Ishikawa (cell line): ENCODE results near the gene MGAT4C.

ENCODE experiments used
- CEBPB ChIP-seq: IDR thresholded peaks from 2 replicates; pipeline ENCODE4 v1.6.1; 2012
- CREB1 ChIP-seq: IDR thresholded peaks from 2 replicates; pipeline ENCODE4 v1.6.1; 2012; ENCODE audit warnings: low read depth
- EGR1 ChIP-seq: IDR thresholded peaks from 2 replicates; pipeline ENCODE4 v1.6.1; 2012
- EP300 ChIP-seq: IDR thresholded peaks from 2 replicates; pipeline ENCODE4 v1.6.1; 2012; ENCODE audit warnings: borderline replicate concordance
- FOXM1 ChIP-seq: IDR thresholded peaks from 2 replicates; pipeline ENCODE4 v1.6.1; 2012; ENCODE audit warnings: low read depth, borderline replicate concordance
- NFIC ChIP-seq: IDR thresholded peaks from 2 replicates; pipeline ENCODE4 v1.6.1; 2012
- RAD21 ChIP-seq: IDR thresholded peaks from 2 replicates; pipeline ENCODE4 v1.6.1; 2012; ENCODE audit warnings: low read depth
- TAF1 ChIP-seq: IDR thresholded peaks from 2 replicates; pipeline ENCODE4 v1.6.1; 2012; ENCODE audit warnings: low read depth, mild to moderate bottlenecking
- TCF12 ChIP-seq: IDR thresholded peaks from 2 replicates; pipeline ENCODE4 v1.6.1; 2012; ENCODE audit warnings: low read depth
- TEAD4 ChIP-seq: IDR thresholded peaks from 2 replicates; pipeline ENCODE4 v1.6.1; 2012
- YY1 ChIP-seq: IDR thresholded peaks from 2 replicates; pipeline ENCODE4 v1.6.1; 2012; ENCODE audit warnings: low read depth
- ZBTB7A ChIP-seq: IDR thresholded peaks from 2 replicates; pipeline ENCODE4 v1.6.1; 2012; ENCODE audit warnings: low read depth
- TF ChIP-seq, protein P1 (sequence below): IDR thresholded peaks from 2 replicates; pipeline ENCODE4 v1.6.1; 2012
- TF ChIP-seq, protein P2 (sequence below): IDR thresholded peaks from 2 replicates; pipeline ENCODE4 v1.6.1; 2012; ENCODE audit warnings: low read depth, mild to moderate bottlenecking
- TF ChIP-seq, protein P3 (sequence below): IDR thresholded peaks from 2 replicates; pipeline ENCODE4 v1.6.1; 2012

The MGAT4C gene

DNA sequence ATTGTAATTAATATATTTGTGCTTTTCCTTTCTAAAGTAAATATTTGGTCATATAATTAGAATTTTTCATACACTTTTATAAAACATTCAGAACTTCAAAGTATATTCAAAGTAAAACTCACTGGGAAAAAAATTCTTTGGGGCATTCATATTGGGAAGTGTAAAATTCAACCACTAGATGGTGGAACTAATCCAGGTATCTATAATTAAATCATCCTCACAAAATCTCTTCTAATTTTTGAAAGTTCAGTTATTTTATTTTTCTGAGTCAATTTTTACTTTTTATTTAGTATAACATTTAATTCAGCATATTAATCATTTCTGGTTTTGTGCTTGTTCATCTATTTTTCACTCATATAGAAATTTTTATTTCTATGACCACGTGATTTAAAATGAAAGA, 301.1 kb downstream of the MGAT4C start:
- TF ChIP-seq, protein P1, sequence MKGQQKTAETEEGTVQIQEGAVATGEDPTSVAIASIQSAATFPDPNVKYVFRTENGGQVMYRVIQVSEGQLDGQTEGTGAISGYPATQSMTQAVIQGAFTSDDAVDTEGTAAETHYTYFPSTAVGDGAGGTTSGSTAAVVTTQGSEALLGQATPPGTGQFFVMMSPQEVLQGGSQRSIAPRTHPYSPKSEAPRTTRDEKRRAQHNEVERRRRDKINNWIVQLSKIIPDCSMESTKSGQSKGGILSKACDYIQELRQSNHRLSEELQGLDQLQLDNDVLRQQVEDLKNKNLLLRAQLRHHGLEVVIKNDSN: no peak
- TF ChIP-seq RAD21: peak; percentile 12; the same call in 1 of the 2 replicates

DNA sequence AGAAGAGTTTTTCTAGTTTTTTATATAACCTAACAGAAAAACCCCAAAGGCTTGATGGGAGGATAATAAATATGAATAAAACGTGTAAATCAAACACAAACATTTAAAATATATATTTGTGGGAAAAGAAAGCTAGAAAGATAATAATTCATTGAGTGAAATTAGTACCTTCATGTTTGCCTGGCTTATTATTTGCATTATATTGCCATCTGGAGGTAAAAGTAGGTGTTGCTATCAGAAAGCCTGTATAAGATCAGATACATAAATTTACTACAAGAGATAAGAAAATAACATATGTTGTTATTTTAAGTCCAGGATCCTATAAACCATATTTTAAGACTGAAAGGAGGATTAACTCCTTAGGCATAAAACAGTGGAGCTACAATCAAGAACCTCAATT, 304.4 kb downstream of the MGAT4C start:
- TF ChIP-seq RAD21 (peak; percentile 38), FOXM1 (no peak), ZBTB7A (no peak), YY1 (no peak), TAF1 (no peak), EGR1 (no peak)

DNA sequence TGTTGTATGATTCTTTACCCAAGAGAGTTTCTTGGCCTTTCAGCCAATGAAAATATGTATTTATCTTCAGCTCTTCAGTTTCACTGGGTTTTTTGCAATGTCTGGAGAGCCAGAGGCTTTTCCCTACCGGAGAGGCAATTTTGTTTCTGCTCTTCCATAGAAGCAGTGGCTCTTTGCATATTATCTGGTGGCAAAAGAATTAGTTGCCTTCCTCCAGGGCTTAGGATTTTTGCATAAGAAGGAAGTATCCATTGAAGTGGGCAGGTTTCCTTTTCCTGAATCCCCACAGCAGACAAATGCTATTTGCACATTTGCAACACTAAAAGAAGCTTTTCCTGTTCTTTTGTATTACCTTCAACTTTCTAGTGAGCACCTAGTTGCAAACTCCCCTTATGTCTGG, 306.9 kb downstream of the MGAT4C start:
- TF ChIP-seq, protein P2, sequence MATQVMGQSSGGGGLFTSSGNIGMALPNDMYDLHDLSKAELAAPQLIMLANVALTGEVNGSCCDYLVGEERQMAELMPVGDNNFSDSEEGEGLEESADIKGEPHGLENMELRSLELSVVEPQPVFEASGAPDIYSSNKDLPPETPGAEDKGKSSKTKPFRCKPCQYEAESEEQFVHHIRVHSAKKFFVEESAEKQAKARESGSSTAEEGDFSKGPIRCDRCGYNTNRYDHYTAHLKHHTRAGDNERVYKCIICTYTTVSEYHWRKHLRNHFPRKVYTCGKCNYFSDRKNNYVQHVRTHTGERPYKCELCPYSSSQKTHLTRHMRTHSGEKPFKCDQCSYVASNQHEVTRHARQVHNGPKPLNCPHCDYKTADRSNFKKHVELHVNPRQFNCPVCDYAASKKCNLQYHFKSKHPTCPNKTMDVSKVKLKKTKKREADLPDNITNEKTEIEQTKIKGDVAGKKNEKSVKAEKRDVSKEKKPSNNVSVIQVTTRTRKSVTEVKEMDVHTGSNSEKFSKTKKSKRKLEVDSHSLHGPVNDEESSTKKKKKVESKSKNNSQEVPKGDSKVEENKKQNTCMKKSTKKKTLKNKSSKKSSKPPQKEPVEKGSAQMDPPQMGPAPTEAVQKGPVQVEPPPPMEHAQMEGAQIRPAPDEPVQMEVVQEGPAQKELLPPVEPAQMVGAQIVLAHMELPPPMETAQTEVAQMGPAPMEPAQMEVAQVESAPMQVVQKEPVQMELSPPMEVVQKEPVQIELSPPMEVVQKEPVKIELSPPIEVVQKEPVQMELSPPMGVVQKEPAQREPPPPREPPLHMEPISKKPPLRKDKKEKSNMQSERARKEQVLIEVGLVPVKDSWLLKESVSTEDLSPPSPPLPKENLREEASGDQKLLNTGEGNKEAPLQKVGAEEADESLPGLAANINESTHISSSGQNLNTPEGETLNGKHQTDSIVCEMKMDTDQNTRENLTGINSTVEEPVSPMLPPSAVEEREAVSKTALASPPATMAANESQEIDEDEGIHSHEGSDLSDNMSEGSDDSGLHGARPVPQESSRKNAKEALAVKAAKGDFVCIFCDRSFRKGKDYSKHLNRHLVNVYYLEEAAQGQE: no peak

DNA sequence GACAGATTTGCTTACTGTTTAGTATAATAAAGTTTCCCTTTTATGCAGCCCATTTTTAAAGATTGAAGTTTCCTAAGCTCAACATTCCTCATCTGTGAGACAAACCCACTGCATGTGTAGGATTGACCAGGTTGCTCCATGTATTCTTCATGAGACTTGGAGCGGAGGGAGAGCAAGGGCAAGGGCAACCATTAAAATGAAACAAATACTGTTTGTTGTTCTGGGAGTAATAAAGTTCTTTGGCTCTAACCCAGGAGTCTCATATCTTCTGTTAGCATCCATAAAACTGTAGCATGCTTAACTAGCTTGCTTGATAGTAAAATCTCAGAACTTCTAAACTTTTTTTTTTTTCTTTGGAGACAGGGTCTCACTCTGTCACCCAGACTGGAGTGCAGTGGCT, 307.9 kb downstream of the MGAT4C start:
- TF ChIP-seq TCF12 (no peak), NFIC (no peak), ZBTB7A (no peak), YY1 (no peak), EGR1 (no peak), CEBPB (no peak), CREB1 (no peak), TEAD4 (no peak), EP300 (no peak)
- TF ChIP-seq, protein P2: no peak
- TF ChIP-seq, protein P1: no peak

DNA sequence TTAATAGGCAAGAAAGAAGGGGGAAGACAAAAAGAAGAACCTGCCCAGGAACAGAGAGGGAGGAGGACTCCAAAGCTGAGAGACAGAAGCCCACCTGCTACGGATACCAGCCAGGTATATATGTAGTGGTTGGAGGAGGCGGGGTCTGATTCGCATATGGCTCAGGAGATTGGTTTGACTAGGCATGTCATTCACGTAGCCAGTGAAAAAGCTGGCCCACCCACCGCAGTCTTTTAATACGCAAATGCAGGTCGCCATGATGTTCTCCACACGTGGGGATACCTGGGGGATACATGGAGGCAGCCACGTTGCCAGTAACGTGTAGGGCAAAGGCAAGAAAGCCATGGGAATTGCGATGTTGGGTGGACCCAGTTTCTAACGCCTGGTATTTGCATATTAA, 308.9 kb downstream of the MGAT4C start:
- no peak for TF ChIP-seq CREB1
- TF ChIP-seq TCF12: no peak
- TF ChIP-seq, protein P3, sequence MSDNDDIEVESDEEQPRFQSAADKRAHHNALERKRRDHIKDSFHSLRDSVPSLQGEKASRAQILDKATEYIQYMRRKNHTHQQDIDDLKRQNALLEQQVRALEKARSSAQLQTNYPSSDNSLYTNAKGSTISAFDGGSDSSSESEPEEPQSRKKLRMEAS: no peak
- TF ChIP-seq EP300: no peak
- no peak for TF ChIP-seq TEAD4
- no peak for TF ChIP-seq NFIC
- TF ChIP-seq TAF1: no peak
- TF ChIP-seq EGR1: no peak
- no peak for TF ChIP-seq ZBTB7A
- TF ChIP-seq RAD21: no peak
- no peak for TF ChIP-seq CEBPB
- TF ChIP-seq, protein P1: no peak
- TF ChIP-seq, protein P2: no peak
- TF ChIP-seq FOXM1: no peak
- TF ChIP-seq YY1: no peak
